Loucy (cell line): Measurements from ENCODE around the gene DAGLB.

Source experiments
- H2AFZ ChIP-seq: fragments of 200-600 bp; sonication (generic); 2 replicates; pipeline ENCODE4 v1.6.0; 2016; ENCODE audit warnings: antibody characterized with exemption, mild to moderate bottlenecking, low read length, moderate library complexity
- H3F3A ChIP-seq: fragments of 200-600 bp; 2 replicates; pipeline ENCODE4 v1.6.0; 2016; ENCODE audit warnings: antibody characterized with exemption, low read depth, mild to moderate bottlenecking
- H3K27me3 ChIP-seq: fragments of 200-600 bp; sonication (generic); 2 replicates; pipeline ENCODE4 v1.6.1; 2014; ENCODE audit warnings: low read length, mild to moderate bottlenecking; ENCODE audit not compliant: insufficient read depth, poor library complexity, severe bottlenecking
- H3K36me3 ChIP-seq: fragments of 200-600 bp; sonication (generic); 2 replicates; pipeline ENCODE4 v1.6.1; 2016; ENCODE audit warnings: low read length; ENCODE audit not compliant: insufficient read depth
- H3K4me1 ChIP-seq: fragments of 200-600 bp; sonication (generic); 2 replicates; pipeline ENCODE4 v1.5.1; 2014; ENCODE audit warnings: low read length, mild to moderate bottlenecking; ENCODE audit not compliant: insufficient read depth, poor library complexity, severe bottlenecking
- H3K4me2 ChIP-seq: fragments of 200-600 bp; sonication (generic); 2 replicates; pipeline ENCODE4 v1.6.0; 2014; ENCODE audit warnings: antibody characterized with exemption, low read length, low read depth, mild to moderate bottlenecking; ENCODE audit not compliant: poor library complexity, severe bottlenecking
- H3K4me3 ChIP-seq: fragments of 200-600 bp; sonication (generic); 2 replicates; pipeline ENCODE4 v1.5.1; 2014; ENCODE audit warnings: low read length, mild to moderate bottlenecking, mixed read lengths; ENCODE audit not compliant: poor library complexity, severe bottlenecking
- H3K79me2 ChIP-seq: fragments of 200-600 bp; sonication (generic); 2 replicates; pipeline ENCODE4 v1.6.1; 2014; ENCODE audit warnings: low read length; ENCODE audit not compliant: insufficient read depth
- H3K9ac ChIP-seq: fragments of 200-600 bp; sonication (generic); 2 replicates; pipeline ENCODE4 v1.6.0; 2014; ENCODE audit warnings: mild to moderate bottlenecking, low read depth, low read length, moderate library complexity; ENCODE audit not compliant: poor library complexity, severe bottlenecking
- H3K9me2 ChIP-seq: fragments of 200-600 bp; sonication (generic); replicated peaks from 2 replicates; pipeline ENCODE4 v1.6.1; 2016; ENCODE audit warnings: low read depth, low read length, mixed read lengths
- H3K9me3 ChIP-seq: fragments of 200-600 bp; sonication (generic); 2 replicates; pipeline ENCODE4 v1.6.1; 2014; ENCODE audit warnings: mild to moderate bottlenecking, antibody characterized with exemption, low read length, low read depth; ENCODE audit not compliant: insufficient read depth
- H4K20me1 ChIP-seq: fragments of 200-600 bp; sonication (generic); 2 replicates; pipeline ENCODE4 v1.6.0; 2014; ENCODE audit warnings: antibody characterized with exemption, low read length, mild to moderate bottlenecking; ENCODE audit not compliant: insufficient read depth, poor library complexity, severe bottlenecking
- CTCF ChIP-seq: fragments of 200-600 bp; sonication (generic); conservative IDR thresholded peaks from 2 replicates; pipeline ENCODE4 v1.5.1; 2014; ENCODE audit warnings: mild to moderate bottlenecking, antibody characterized with exemption, low read length
- EZH2phosphoT487 ChIP-seq: fragments of 200-600 bp; IDR thresholded peaks from 2 replicates; pipeline ENCODE4 v1.6.1; 2018; ENCODE audit warnings: antibody characterized with exemption, mild to moderate bottlenecking, moderate library complexity, borderline replicate concordance

The DAGLB gene

GRCh38 chr7:6432781-6433180 is 15.0 kb downstream of the DAGLB start:
- peaks cover 6% of the 10 kb centered on the region for H3K4me1 ChIP-seq
- peaks cover 37% of the 10 kb centered on the region; the same call in 1 of the 2 replicates for H3K36me3 ChIP-seq
- no peaks in the 10 kb centered on the region for H3K9me2 ChIP-seq
- H3K4me2 ChIP-seq: no peak overlapping the region
- no peaks in the 10 kb centered on the region for H3F3A ChIP-seq
- H4K20me1 ChIP-seq: peaks cover 6% of the 10 kb centered on the region
- no peaks in the 10 kb centered on the region for H3K27me3 ChIP-seq
- H3K9ac ChIP-seq: no peak overlapping the region
- TF ChIP-seq CTCF: no peak
- TF ChIP-seq EZH2phosphoT487: no peak
- H3K4me3 ChIP-seq: no peak overlapping the region
- H3K9me3 ChIP-seq: no peaks in the 10 kb centered on the region
- no peak overlapping the region for H2AFZ ChIP-seq
- H3K79me2 ChIP-seq: peaks cover 20% of the 10 kb centered on the region; the same call in 1 of the 2 replicates

GRCh38 chr7:6430974-6431373 is 16.8 kb downstream of the DAGLB start:
- H3K4me2 ChIP-seq: no peak overlapping the region
- no peaks in the 10 kb centered on the region for H3K9me2 ChIP-seq
- no peak overlapping the region for H3K9ac ChIP-seq
- no peaks in the 10 kb centered on the region for H3F3A ChIP-seq
- H3K4me3 ChIP-seq: no peak overlapping the region
- peaks cover 6% of the 10 kb centered on the region for H4K20me1 ChIP-seq
- H3K4me1 ChIP-seq: no peaks in the 10 kb centered on the region
- peaks cover 6% of the 10 kb centered on the region; the same call in 1 of the 2 replicates for H3K79me2 ChIP-seq
- H3K36me3 ChIP-seq: peaks cover 48% of the 10 kb centered on the region; the same call in 1 of the 2 replicates
- no peak overlapping the region for H2AFZ ChIP-seq
- no peaks in the 10 kb centered on the region for H3K27me3 ChIP-seq
- H3K9me3 ChIP-seq: no peaks in the 10 kb centered on the region
- TF ChIP-seq EZH2phosphoT487: no peak
- TF ChIP-seq CTCF: no peak

GRCh38 chr7:6430271-6430940 is 17.3 kb downstream of the DAGLB start:
- H3K4me2 ChIP-seq: no peak overlapping the region
- H3F3A ChIP-seq: no peaks in the 10 kb centered on the region
- H3K36me3 ChIP-seq: peaks cover 53% of the 10 kb centered on the region; the same call in 1 of the 2 replicates
- no peaks in the 10 kb centered on the region for H3K9me3 ChIP-seq
- H3K9me2 ChIP-seq: no peaks in the 10 kb centered on the region
- peaks cover 4% of the 10 kb centered on the region; the same call in 1 of the 2 replicates for H3K79me2 ChIP-seq
- no peaks in the 10 kb centered on the region for H3K27me3 ChIP-seq
- no peak overlapping the region for H3K9ac ChIP-seq
- no peaks in the 10 kb centered on the region for H3K4me1 ChIP-seq
- peaks cover 2% of the 10 kb centered on the region for H4K20me1 ChIP-seq
- no peak overlapping the region for H3K4me3 ChIP-seq
- H2AFZ ChIP-seq: no peak overlapping the region
- TF ChIP-seq EZH2phosphoT487 (no peak), CTCF (peak; percentile 42)
